ENCODE data around the gene RGMB.

RGMB gene

DNA sequence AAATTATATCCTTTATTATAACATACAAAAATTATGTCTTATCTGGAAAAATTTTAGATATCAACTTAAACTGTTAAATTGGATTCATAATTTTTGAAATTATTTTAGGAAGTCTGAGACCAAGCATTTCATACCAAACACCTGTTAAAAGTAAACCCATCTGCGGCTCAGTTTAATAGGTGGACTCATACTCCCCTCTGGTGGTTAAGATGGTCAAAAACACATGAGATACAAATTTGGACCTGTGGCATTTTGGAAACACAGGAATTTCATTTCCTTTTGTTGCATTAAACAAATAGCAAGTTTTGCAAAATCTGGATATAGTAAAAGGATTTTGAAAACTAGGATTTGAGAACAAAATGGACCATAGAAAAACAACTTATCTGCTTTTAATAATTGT is 53.7 kb downstream of the RGMB start:
- DNase-seq (ENCODE audit: low read depth in 2 of 2), result no peak

DNA sequence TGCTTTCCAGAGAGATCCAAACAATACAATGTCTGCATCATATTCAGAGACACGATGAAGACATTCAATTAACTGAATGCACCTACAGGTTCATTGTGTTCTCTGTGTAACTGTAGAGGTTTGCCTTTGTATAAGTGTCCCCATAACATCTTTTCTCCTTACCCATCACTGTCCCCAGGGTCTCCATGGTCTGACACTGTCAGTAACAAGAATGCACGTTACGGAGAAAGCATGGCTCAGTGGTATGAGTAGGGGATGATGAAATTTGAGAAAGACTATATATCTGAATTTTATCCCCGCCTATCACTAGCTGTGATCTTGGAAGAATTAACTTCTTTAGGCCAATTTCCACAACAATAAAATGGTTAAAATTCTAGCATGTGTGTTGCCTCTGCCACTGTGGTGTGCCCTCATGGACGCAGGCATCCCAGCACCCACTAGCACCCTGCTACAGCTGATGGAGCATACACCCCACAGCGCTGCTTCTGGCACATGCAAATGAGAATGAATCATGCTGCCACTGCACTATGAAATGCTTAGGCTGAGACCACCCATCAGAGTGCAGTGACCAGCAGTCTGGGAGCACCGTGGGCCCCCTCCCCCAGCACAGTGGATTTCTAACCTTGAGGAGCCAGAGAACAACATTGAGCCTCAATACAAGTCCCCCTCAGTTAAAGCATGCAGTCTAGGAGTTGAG is 54.3 kb downstream of the RGMB start:
- no peak for DNase-seq (ENCODE audit: low read depth in 2 of 2)

DNA sequence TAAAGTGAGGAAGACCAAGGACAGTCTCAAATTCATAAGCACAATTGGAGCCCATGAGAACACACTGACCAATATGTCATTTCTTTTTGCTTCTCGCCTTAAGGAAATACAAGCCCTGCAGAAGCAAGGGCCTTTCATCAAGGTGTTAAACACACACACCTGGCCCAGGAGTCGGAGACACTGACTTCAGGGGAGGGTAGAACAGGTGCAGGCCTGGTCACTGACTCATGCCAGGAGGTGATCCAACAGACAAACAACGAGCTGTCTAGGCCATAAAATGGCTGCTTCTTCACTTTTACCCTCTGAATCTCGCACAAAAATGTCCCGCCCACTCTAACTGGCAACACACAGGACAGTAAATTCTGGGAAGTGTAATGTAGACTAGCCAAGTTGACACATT is 62.7 kb downstream of the RGMB start:
- DNase-seq (ENCODE audit: low read depth in 2 of 2), result no peak

DNA sequence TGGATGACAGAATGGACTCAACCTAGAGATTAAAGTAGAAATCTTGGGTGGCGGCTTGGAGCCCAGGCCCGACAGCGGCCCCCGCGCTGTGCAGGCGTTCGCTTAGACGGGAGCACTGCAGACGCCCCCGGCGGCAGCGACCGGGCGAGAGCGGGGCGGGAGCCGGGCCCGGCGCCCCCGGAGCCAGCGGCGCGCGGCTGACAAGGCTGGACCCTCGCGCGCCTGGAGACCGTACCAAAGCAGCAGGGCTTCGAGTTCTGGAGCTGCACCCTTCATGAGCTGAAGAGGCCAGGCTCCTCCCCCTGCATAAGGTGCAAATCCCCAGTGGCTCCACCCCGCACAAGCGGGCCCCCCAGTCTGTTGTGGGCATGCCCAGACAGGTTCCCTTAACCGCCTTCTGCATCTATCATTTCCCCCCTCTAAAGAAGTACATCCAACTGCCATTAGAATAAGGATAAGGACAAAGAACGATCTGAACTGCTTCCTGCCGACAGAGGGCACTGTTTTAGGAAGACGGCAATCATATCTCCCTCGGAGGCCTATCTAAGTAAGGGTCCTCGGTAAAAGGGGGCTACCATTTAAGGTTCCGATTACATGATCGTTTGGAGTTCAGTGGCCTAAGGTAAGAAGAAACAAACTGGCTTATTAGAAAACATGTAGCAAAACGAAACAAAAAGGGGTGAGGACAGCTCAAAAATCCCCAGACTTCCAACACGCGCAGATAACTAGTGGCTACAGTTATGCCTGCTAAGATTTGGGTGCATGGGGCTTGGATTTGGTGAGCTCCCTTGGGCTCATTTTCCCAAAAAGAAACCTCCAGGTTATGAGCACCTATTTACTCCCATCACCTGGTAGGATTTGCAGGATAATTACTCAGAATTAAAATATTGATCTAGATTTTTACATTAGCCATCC is 66.3 kb downstream of the RGMB start:
- no peak for DNase-seq (ENCODE audit: low read depth in 2 of 2)

GRCh38 chr5:98840946-98841345 is 67.5 kb downstream of the RGMB start:
- DNase-seq (ENCODE audit: low read depth in 2 of 2), result no peak

- DNase-seq (ENCODE audit: low read depth in 2 of 2), result no peak
These were observed 70.0 kb downstream of the RGMB start for GRCh38 chr5:98843481-98843880.

GRCh38 chr5:98844865-98845264 is 71.4 kb downstream of the RGMB start:
- DNase-seq (ENCODE audit: low read depth in 2 of 2), result no peak

DNA sequence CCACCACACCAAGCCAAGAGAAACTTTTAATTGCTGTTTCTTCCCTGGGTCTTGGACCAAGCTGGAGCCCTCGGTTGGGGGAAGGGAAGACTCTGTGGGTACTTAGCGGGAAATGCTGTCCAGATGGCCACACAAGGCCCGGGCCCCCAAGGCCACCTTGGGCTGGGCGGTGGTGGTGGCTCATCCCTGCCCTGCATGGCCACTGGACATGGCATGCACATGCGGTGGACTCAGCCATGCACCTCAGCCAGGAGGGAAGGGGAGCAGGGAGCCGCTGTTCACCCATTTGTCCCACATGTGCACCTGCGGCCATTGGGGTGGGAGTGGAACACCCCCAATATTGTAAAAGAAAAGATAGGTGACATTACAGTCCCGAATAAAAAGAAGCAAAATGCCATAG is 72.4 kb downstream of the RGMB start:
- DNase-seq (ENCODE audit: low read depth in 2 of 2), result no peak

Measured in stimulated activated CD8-positive, alpha-beta memory T cell treated with anti-CD3 and anti-CD28 coated beads, Interleukin-2, amount 100 ng/mL, for 48 hours (primary cell).